ENCODE results near the gene ATP2A2.

DNA sequence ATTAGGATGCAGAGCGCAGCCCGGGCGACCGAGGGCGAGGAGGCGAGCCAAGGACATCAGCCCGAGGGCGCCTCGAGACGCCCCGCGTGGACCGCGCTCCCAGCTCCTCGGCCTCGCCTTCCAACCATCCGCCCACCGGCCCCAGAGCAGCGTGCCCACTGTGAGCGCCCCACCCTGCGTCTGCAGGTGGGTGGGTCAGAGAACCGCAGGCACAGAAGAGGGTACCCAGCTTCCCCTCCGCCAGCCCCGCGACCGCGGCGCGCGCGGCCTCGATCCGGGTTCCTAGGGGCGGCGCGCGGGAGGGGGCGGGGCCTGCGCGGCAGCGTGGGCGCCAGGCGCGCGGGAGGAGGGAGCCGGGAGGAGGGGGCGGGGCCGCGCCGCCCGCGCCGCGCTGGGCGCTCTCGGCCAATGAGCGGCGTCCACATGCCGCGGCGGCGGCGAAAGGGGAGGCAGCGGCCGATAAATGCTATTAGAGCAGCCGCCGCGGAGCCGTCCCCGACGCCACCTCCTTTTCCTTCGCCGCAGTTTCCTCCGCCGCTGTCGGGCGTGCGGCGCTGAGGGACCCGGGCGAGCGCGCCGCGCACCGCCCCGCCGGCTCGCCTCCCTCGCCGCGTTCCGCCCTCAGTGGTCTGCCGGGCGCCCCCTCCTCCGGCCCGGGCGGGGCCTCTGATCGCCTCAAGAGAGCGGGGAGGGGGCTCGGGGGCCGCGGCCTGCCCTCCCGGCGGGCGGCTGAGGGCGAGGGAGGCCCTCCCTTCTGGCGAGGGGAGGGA is at the start of gene ATP2A2:
- TF ChIP-seq POLR2AphosphoS5 (IDR thresholded peaks at IDR 0.05; ENCODE audit: low read depth, low read length) = peak; percentile 96
- peak; percentile 93 for TF ChIP-seq POLR2A (IDR thresholded peaks at IDR 0.05; ENCODE audit: borderline replicate concordance, extremely low read depth, insufficient read depth, insufficient read length)
- peak; percentile 33; the same call in 1 of the 2 replicates for TF ChIP-seq SP1 (IDR thresholded peaks at IDR 0.05; ENCODE audit: low read depth)
- no peak for TF ChIP-seq RAD21 (IDR thresholded peaks at IDR 0.05; ENCODE audit: low read depth)
- TF ChIP-seq, protein P1, sequence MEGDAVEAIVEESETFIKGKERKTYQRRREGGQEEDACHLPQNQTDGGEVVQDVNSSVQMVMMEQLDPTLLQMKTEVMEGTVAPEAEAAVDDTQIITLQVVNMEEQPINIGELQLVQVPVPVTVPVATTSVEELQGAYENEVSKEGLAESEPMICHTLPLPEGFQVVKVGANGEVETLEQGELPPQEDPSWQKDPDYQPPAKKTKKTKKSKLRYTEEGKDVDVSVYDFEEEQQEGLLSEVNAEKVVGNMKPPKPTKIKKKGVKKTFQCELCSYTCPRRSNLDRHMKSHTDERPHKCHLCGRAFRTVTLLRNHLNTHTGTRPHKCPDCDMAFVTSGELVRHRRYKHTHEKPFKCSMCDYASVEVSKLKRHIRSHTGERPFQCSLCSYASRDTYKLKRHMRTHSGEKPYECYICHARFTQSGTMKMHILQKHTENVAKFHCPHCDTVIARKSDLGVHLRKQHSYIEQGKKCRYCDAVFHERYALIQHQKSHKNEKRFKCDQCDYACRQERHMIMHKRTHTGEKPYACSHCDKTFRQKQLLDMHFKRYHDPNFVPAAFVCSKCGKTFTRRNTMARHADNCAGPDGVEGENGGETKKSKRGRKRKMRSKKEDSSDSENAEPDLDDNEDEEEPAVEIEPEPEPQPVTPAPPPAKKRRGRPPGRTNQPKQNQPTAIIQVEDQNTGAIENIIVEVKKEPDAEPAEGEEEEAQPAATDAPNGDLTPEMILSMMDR (IDR thresholded peaks at IDR 0.05 in 2 of 3, conservative IDR thresholded peaks at IDR 0.05 in 1 of 3; ENCODE audit: borderline replicate concordance in 1 of 3, insufficient read depth in 1 of 3, low read depth in 2 of 3, low read length in 2 of 3) = no peak
- peak; percentile 57 for TF ChIP-seq TCF7L2 (IDR thresholded peaks at IDR 0.05; ENCODE audit: borderline replicate concordance, extremely low read depth, insufficient read depth, insufficient read length)
- no peak for TF ChIP-seq EZH2 (IDR thresholded peaks at IDR 0.05)
- TF ChIP-seq CBX3 (IDR thresholded peaks at IDR 0.05; ENCODE audit: low read depth) = no peak
- TF ChIP-seq JUND (IDR thresholded peaks at IDR 0.05) = no peak
- TF ChIP-seq, protein P2, sequence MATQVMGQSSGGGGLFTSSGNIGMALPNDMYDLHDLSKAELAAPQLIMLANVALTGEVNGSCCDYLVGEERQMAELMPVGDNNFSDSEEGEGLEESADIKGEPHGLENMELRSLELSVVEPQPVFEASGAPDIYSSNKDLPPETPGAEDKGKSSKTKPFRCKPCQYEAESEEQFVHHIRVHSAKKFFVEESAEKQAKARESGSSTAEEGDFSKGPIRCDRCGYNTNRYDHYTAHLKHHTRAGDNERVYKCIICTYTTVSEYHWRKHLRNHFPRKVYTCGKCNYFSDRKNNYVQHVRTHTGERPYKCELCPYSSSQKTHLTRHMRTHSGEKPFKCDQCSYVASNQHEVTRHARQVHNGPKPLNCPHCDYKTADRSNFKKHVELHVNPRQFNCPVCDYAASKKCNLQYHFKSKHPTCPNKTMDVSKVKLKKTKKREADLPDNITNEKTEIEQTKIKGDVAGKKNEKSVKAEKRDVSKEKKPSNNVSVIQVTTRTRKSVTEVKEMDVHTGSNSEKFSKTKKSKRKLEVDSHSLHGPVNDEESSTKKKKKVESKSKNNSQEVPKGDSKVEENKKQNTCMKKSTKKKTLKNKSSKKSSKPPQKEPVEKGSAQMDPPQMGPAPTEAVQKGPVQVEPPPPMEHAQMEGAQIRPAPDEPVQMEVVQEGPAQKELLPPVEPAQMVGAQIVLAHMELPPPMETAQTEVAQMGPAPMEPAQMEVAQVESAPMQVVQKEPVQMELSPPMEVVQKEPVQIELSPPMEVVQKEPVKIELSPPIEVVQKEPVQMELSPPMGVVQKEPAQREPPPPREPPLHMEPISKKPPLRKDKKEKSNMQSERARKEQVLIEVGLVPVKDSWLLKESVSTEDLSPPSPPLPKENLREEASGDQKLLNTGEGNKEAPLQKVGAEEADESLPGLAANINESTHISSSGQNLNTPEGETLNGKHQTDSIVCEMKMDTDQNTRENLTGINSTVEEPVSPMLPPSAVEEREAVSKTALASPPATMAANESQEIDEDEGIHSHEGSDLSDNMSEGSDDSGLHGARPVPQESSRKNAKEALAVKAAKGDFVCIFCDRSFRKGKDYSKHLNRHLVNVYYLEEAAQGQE (IDR thresholded peaks at IDR 0.05; ENCODE audit: low read depth) = no peak
- no peak for TF ChIP-seq YY1 (IDR thresholded peaks at IDR 0.05; ENCODE audit: extremely low read depth, insufficient replicate concordance, low read depth, low read length)
- TF ChIP-seq ZBTB33 (IDR thresholded peaks at IDR 0.05; ENCODE audit: extremely low read depth, insufficient replicate concordance, low read length) = no peak
